ENCODE measurements around the gene HDAC4. TPM values are rescaled to one million over a fixed set of nuclear protein-coding genes. Genes with fewer than 3 reads are reported as not detected.

HDAC4 gene
- total and polyA plus RNA-seq, 3 experiments from 2014 or later: 8.3 to 28.8 (median 24.0) TPM

GRCh38 chr2:239225371-239225851, 175.4 kb downstream of the HDAC4 start:
- no peaks in the 10 kb centered on the region for H3K9me3 Mint-ChIP-seq
- CTCF ChIA-PET: no interaction called here
- Histone ChIP-seq H3K4me3 (ENCODE audit: low read length) (peak overlapping the region; percentile 26), H3K27me3 (ENCODE audit: insufficient read depth, low read length, poor library complexity, severe bottlenecking) (no peaks in the 10 kb centered on the region), H3K27ac (ENCODE audit: low read depth, low read length) (no peak overlapping the region), H3K4me1 (ENCODE audit: insufficient read depth, low read length) (peaks cover 48% of the 10 kb centered on the region), H3K36me3 (ENCODE audit: insufficient read depth, low read length) (no peaks in the 10 kb centered on the region), H3K9me3 (ENCODE audit: low read length) (no peaks in the 10 kb centered on the region)
- no peak overlapping the region for H3K4me3 Mint-ChIP-seq
- peak overlapping the region in 5 of 8 donors; percentile 21 to 87 (median 66) for H3K27ac Mint-ChIP-seq
- H3K4me1 Mint-ChIP-seq: peaks cover 57 to 91% (median 85%) of the 10 kb centered on the region in 3 donors
- H3K27me3 Mint-ChIP-seq: no peaks in the 10 kb centered on the region
- DNase-seq: no peak
- POLR2A ChIA-PET: no interaction called here
- peaks cover 0 to 4% (median 4%) of the 10 kb centered on the region in 3 donors for H3K36me3 Mint-ChIP-seq

- H3K36me3 Mint-ChIP-seq: peaks cover 0 to 5% (median 4%) of the 10 kb centered on the region in 3 donors
- H3K4me3 Mint-ChIP-seq: no peak overlapping the region
- ChIA-PET CTCF (no interaction called here), POLR2A (no interaction called here)
- peak overlapping the region in 4 of 8 donors; percentile 21 to 87 (median 64) for H3K27ac Mint-ChIP-seq
- H3K4me3 ChIP-seq (ENCODE audit: low read length): peak overlapping the region; percentile 26
- no peaks in the 10 kb centered on the region for H3K27me3 ChIP-seq (ENCODE audit: insufficient read depth, low read length, poor library complexity, severe bottlenecking)
- no peak overlapping the region for H3K27ac ChIP-seq (ENCODE audit: low read depth, low read length)
- peaks cover 0 to 3% (median 0%) of the 10 kb centered on the region in 5 donors for H3K9me3 Mint-ChIP-seq
- H3K9me3 ChIP-seq (ENCODE audit: low read length): no peaks in the 10 kb centered on the region
- no peak for DNase-seq
- H3K36me3 ChIP-seq (ENCODE audit: insufficient read depth, low read length): no peaks in the 10 kb centered on the region
- peaks cover 59 to 90% (median 87%) of the 10 kb centered on the region in 3 donors for H3K4me1 Mint-ChIP-seq
- peaks cover 45% of the 10 kb centered on the region for H3K4me1 ChIP-seq (ENCODE audit: insufficient read depth, low read length)
- H3K27me3 Mint-ChIP-seq: no peaks in the 10 kb centered on the region
Measured at GRCh38 chr2:239224955-239225354, 175.9 kb downstream of the HDAC4 start.

- Mint-ChIP-seq H3K36me3 (peaks cover 0 to 6% (median 1%) of the 10 kb centered on the region in 3 donors), H3K4me1 (peaks cover 56 to 91% (median 84%) of the 10 kb centered on the region in 3 donors), H3K27me3 (no peaks in the 10 kb centered on the region), H3K27ac (peak overlapping the region in 3 of 8 donors; percentile 34 to 88 (median 62)), H3K9me3 (peaks cover 0 to 4% (median 0%) of the 10 kb centered on the region in 5 donors), H3K4me3 (no peak overlapping the region)
- Histone ChIP-seq H3K27me3 (ENCODE audit: insufficient read depth, low read length, poor library complexity, severe bottlenecking) (no peaks in the 10 kb centered on the region), H3K9me3 (ENCODE audit: low read length) (no peaks in the 10 kb centered on the region), H3K4me3 (ENCODE audit: low read length) (no peak overlapping the region), H3K36me3 (ENCODE audit: insufficient read depth, low read length) (no peaks in the 10 kb centered on the region), H3K4me1 (ENCODE audit: insufficient read depth, low read length) (peaks cover 45% of the 10 kb centered on the region), H3K27ac (ENCODE audit: low read depth, low read length) (no peak overlapping the region)
- POLR2A ChIA-PET: no interaction called here
- DNase-seq: no peak
- CTCF ChIA-PET: no interaction called here
Measured at GRCh38 chr2:239224199-239224570, 176.6 kb downstream of the HDAC4 start.

- H3K27ac Mint-ChIP-seq: peak overlapping the region in 7 of 8 donors; percentile 34 to 74 (median 55)
Measured at GRCh38 chr2:239223310-239224198, 177.3 kb downstream of the HDAC4 start.

GRCh38 chr2:239222706-239223309, 178.0 kb downstream of the HDAC4 start:
- H3K4me1 ChIP-seq (ENCODE audit: insufficient read depth, low read length): peaks cover 45% of the 10 kb centered on the region
- H3K4me1 Mint-ChIP-seq: peaks cover 52 to 87% (median 79%) of the 10 kb centered on the region in 3 donors
- ChIA-PET POLR2A (no interaction called here), CTCF (no interaction called here)
- H3K9me3 ChIP-seq (ENCODE audit: low read length): no peaks in the 10 kb centered on the region
- H3K27me3 Mint-ChIP-seq: no peaks in the 10 kb centered on the region
- no peak overlapping the region for H3K27ac ChIP-seq (ENCODE audit: low read depth, low read length)
- H3K4me3 Mint-ChIP-seq: peak overlapping the region in 3 of 7 donors; percentile 5 to 29 (median 7)
- peak overlapping the region in 5 of 8 donors; percentile 20 to 81 (median 66) for H3K27ac Mint-ChIP-seq
- no peak overlapping the region for H3K4me3 ChIP-seq (ENCODE audit: low read length)
- no peaks in the 10 kb centered on the region for H3K36me3 ChIP-seq (ENCODE audit: insufficient read depth, low read length)
- H3K9me3 Mint-ChIP-seq: peaks cover 0 to 4% (median 0%) of the 10 kb centered on the region in 5 donors
- peaks cover 0 to 4% (median 1%) of the 10 kb centered on the region in 3 donors for H3K36me3 Mint-ChIP-seq
- no peak for DNase-seq
- H3K27me3 ChIP-seq (ENCODE audit: insufficient read depth, low read length, poor library complexity, severe bottlenecking): no peaks in the 10 kb centered on the region

More at GRCh38 chr2:239223310-239224198, 177.3 kb downstream of the HDAC4 start:
- Histone ChIP-seq H3K27me3 (ENCODE audit: insufficient read depth, low read length, poor library complexity, severe bottlenecking) (no peaks in the 10 kb centered on the region), H3K4me1 (ENCODE audit: insufficient read depth, low read length) (peaks cover 45% of the 10 kb centered on the region), H3K4me3 (ENCODE audit: low read length) (no peak overlapping the region), H3K36me3 (ENCODE audit: insufficient read depth, low read length) (no peaks in the 10 kb centered on the region), H3K9me3 (ENCODE audit: low read length) (no peaks in the 10 kb centered on the region), H3K27ac (ENCODE audit: low read depth, low read length) (no peak overlapping the region)
- POLR2A ChIA-PET: no interaction called here
- peaks cover 57 to 91% (median 83%) of the 10 kb centered on the region in 3 donors for H3K4me1 Mint-ChIP-seq
- peaks cover 0 to 6% (median 1%) of the 10 kb centered on the region in 3 donors for H3K36me3 Mint-ChIP-seq
- CTCF ChIA-PET: no interaction called here
- peaks cover 0 to 4% (median 0%) of the 10 kb centered on the region in 5 donors for H3K9me3 Mint-ChIP-seq
- DNase-seq: no peak
- H3K4me3 Mint-ChIP-seq: peak overlapping the region in 1 of 7 donors; percentile 32
- H3K27me3 Mint-ChIP-seq: no peaks in the 10 kb centered on the region

GRCh38 chr2:239222312-239222660, 178.5 kb downstream of the HDAC4 start:
- Mint-ChIP-seq H3K27ac (peak overlapping the region in 5 of 8 donors; percentile 6 to 81 (median 72)), H3K36me3 (peaks cover 0 to 4% (median 2%) of the 10 kb centered on the region in 3 donors), H3K4me1 (peaks cover 56 to 86% (median 80%) of the 10 kb centered on the region in 3 donors), H3K9me3 (peaks cover 0 to 4% (median 0%) of the 10 kb centered on the region in 5 donors), H3K4me3 (peak overlapping the region in 4 of 7 donors; percentile 5 to 53 (median 20)), H3K27me3 (no peaks in the 10 kb centered on the region)
- DNase-seq: no peak
- Histone ChIP-seq H3K4me3 (ENCODE audit: low read length) (no peak overlapping the region), H3K36me3 (ENCODE audit: insufficient read depth, low read length) (no peaks in the 10 kb centered on the region), H3K9me3 (ENCODE audit: low read length) (no peaks in the 10 kb centered on the region), H3K27ac (ENCODE audit: low read depth, low read length) (no peak overlapping the region), H3K27me3 (ENCODE audit: insufficient read depth, low read length, poor library complexity, severe bottlenecking) (no peaks in the 10 kb centered on the region), H3K4me1 (ENCODE audit: insufficient read depth, low read length) (peaks cover 47% of the 10 kb centered on the region)
- ChIA-PET POLR2A (no interaction called here), CTCF (no interaction called here)

- POLR2A ChIA-PET: no interaction called here
- peaks cover 60 to 86% (median 81%) of the 10 kb centered on the region in 3 donors for H3K4me1 Mint-ChIP-seq
- peak overlapping the region in 4 of 8 donors; percentile 23 to 87 (median 43) for H3K27ac Mint-ChIP-seq
- Histone ChIP-seq H3K27me3 (ENCODE audit: insufficient read depth, low read length, poor library complexity, severe bottlenecking) (no peaks in the 10 kb centered on the region), H3K4me3 (ENCODE audit: low read length) (no peak overlapping the region), H3K4me1 (ENCODE audit: insufficient read depth, low read length) (peaks cover 53% of the 10 kb centered on the region), H3K27ac (ENCODE audit: low read depth, low read length) (no peak overlapping the region), H3K36me3 (ENCODE audit: insufficient read depth, low read length) (no peaks in the 10 kb centered on the region), H3K9me3 (ENCODE audit: low read length) (no peaks in the 10 kb centered on the region)
- DNase-seq: no peak
- H3K4me3 Mint-ChIP-seq: no peak overlapping the region
- H3K27me3 Mint-ChIP-seq: peaks cover 0 to 2% of the 10 kb centered on the region in 2 donors
- peaks cover 0 to 4% (median 0%) of the 10 kb centered on the region in 5 donors for H3K9me3 Mint-ChIP-seq
- peaks cover 0 to 2% (median 2%) of the 10 kb centered on the region in 3 donors for H3K36me3 Mint-ChIP-seq
- CTCF ChIA-PET: no interaction called here
Measured at GRCh38 chr2:239220981-239221396, 179.8 kb downstream of the HDAC4 start.

GRCh38 chr2:239220341-239220740, 180.5 kb downstream of the HDAC4 start:
- peak overlapping the region in 2 of 8 donors; percentile 12 to 79 for H3K27ac Mint-ChIP-seq
- no peaks in the 10 kb centered on the region for H3K27me3 ChIP-seq (ENCODE audit: insufficient read depth, low read length, poor library complexity, severe bottlenecking)
- H3K9me3 ChIP-seq (ENCODE audit: low read length): no peaks in the 10 kb centered on the region
- ChIA-PET POLR2A (no interaction called here), CTCF (no interaction called here)
- H3K27me3 Mint-ChIP-seq: peaks cover 0 to 2% of the 10 kb centered on the region in 2 donors
- no peak overlapping the region for H3K4me3 Mint-ChIP-seq
- H3K36me3 ChIP-seq (ENCODE audit: insufficient read depth, low read length): no peaks in the 10 kb centered on the region
- no peak overlapping the region for H3K4me3 ChIP-seq (ENCODE audit: low read length)
- H3K36me3 Mint-ChIP-seq: peaks cover 0 to 2% (median 2%) of the 10 kb centered on the region in 3 donors
- peaks cover 0 to 4% (median 0%) of the 10 kb centered on the region in 5 donors for H3K9me3 Mint-ChIP-seq
- DNase-seq: no peak
- no peak overlapping the region for H3K27ac ChIP-seq (ENCODE audit: low read depth, low read length)
- H3K4me1 ChIP-seq (ENCODE audit: insufficient read depth, low read length): peaks cover 51% of the 10 kb centered on the region
- H3K4me1 Mint-ChIP-seq: peaks cover 61 to 88% (median 83%) of the 10 kb centered on the region in 3 donors
